Measurements from ENCODE around the gene TYSND1.

DNA sequence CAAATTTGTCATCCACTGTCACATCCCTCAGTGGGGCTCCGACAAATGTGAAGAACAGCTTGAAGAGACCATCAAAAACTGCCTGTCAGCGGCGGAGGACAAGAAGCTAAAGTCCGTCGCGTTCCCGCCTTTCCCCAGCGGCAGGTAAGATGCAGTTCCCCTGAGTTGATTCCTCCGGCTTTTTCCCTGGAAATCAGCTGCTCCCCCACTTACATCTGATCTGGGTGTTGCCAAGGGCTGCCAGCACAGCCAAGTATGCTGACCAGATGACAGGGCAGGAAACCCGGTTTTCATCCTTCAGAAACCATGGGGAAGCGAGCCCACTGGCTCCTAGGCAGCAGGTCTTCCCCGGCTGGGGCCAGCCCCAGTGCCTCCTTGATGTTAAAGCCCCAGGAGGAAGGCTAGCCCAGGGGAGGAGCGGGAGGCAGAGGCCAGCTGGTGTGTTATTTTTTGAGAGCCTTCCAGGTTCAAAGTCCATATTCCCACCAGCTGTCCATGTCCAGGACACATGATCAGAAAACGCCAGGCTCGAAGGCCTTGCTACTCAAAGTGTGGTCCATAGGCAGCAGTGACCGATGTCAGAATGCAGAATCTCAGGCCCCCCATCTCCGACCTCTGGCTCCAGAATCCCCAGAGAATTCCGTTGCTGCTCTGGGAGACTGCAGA, 37.3 kb downstream of the TYSND1 start:
- no peak for TF ChIP-seq REST (IDR thresholded peaks at IDR 0.05; ENCODE audit: insufficient read depth in 1 of 2, low read depth in 2 of 2, low read length in 1 of 2)
- no peak for TF ChIP-seq CTCF (IDR thresholded peaks at IDR 0.05)

Data from Panc1 (cell line).